ENCODE measurements around the gene CNIH3. TPM values are rescaled to one million over a fixed set of nuclear protein-coding genes. Genes with fewer than 3 reads are reported as not detected.

Gene CNIH3
- total RNA-seq: 15.7 and 18.4 TPM in 2 replicates

DNA sequence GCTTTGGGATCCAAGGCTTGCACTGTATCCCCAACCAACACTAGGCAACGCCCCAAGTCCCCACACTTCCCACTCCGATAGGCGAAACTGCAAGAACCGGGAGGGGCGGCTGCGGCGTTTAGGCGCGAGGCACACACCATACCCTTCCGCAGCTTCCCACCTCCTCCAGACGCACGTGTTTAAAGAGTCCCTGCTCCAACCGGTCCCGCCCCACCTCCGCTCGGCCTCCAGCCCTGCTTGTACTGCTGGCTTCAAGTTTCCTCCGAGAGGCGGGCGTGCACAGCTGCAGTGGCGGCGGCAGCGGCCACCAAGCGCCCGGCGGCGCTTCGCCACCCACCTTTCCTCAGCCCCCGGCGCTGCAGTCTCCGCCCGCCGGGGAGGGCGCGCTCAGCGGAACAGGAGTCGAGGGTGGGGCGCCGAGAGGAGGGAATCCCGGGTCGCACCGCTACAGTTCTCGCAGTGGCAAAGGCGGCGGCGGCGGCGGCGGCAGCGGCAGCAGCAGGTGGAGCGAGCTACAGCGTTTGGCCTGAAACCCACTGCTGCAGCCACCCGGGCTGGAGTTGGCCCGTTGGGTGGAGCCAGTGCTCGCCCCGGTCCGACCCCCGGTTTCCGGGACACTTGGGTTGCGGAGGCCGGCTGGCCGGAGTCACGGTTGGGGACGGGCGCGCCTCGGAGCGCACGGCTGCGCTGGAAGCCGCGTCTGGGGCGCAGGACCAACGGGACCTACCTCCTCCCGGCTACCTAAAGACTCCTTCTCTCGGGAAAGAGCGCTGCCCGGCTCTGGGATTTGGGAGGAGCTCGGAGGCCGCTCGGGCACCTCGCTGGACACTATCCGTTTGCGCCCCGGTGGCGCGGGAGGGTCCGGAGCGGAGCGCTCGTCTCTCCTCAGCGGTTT lies at the start of gene CNIH3:
TSS of gene CNIH3 (plus strand) at position 457 of the 895 bp plus-strand sequence. CDS start 858 bp downstream, outside the sequence.

Other genes starting within 250 kb of the CNIH3 start
- gene WDR26, start 181.5 kb upstream of the CNIH3 start, total RNA-seq: 97.3 and 117 TPM in 2 replicates

Data from smooth muscle cell of trachea (primary cell).